GM19324 (cell line): ENCODE measurements around the gene GPRIN1.
A peak's percentile ranks its signal among the peaks of the same experiment; 100 is the strongest.

ENCODE experiments used
- ATAC-seq: cut with Tn5 transposase; IDR thresholded peaks from one replicate; pipeline ENCODE4 v1.9.1; 2021; ENCODE audit warnings: mild to moderate bottlenecking, moderate library complexity; ENCODE audit not compliant: unreplicated experiment, low FRiP score

Gene GPRIN1

DNA sequence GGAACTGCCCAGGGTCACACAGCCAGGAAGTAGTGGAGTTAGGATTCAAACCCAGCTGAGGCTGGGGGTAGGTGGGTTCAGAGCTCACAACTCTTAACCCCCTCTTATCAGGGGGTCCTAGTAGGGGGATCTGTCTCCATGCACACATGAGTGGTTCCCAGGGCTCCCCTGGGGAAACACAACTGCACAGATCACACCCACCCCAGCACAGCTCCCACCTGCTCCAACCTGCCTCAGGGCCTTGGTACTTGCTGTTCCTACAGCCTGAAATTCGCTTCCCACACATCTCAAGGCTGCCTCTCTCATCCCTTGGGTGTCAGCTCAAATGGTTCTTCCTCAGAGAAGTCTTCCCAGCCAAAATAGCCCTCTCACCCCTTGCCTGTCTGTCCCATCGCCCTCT, 15.6 kb upstream of the GPRIN1 start:
- no peak for ATAC-seq

DNA sequence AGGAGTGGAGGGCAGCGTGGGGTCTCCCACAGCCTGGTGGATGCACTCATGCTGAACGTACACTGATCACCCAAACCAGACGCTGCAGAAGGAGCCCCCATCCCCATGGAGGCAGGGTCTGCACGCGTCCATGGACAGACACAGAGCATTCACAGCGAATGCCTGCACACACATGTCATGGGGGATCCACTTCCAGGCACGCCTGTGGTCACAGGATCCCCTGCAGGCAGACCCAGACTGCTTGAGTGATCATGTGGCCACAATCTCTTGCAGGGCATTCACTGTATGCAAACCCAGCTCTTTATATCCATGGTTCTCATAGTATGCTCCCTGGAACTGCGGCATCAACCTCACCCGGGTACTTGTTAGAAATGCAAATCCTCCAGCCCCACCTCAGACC, 15.0 kb upstream of the GPRIN1 start:
- no peak for ATAC-seq

DNA sequence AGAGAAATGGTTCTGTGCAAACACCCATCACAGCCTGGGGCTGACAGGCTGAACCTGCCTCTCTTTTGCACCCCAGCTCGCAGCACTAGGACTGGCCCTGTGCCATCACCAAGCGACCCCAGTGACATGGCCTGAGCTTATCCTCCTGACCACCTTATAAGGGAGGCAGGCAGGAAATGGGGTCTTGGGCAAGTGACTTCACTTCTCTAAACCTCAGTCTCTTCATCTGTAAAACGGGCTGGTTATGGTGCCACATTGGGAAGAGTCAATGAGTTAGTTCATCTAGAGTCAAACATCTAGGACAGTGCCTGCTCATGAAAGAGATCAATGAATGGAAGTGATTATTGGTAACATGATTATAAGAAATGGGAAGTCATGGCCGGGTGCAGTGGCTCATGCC, 14.2 kb upstream of the GPRIN1 start:
- no peak for ATAC-seq

GRCh38 chr5:176621661-176622079, 11.7 kb upstream of the GPRIN1 start:
- ATAC-seq = no peak

GRCh38 chr5:176620333-176620981, 10.5 kb upstream of the GPRIN1 start:
- ATAC-seq = no peak

- no peak for ATAC-seq
Observed at GRCh38 chr5:176619569-176620332, 9.8 kb upstream of the GPRIN1 start.

- no peak for ATAC-seq
Observed at GRCh38 chr5:176619203-176619568, 9.2 kb upstream of the GPRIN1 start.

DNA sequence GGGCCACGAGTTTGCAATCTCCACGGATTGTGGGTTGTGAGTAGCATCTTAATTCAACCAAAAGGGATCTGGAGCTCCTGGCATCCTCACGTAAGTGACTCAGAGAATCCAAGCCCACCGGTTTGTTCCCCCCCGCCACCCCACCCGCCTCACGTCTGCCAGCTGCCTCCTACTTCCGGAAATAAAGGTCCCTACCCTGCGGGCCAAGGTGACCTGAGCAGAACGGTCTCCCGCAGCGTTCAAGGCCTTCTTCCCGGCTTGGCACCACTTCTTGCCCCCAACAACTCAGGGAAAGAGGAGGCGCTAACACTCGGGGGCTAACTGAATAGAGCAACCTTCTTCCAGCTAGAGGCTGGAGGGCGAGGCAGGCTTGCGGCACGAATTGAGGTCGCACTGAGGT, 8.8 kb upstream of the GPRIN1 start:
- no peak for ATAC-seq

DNA sequence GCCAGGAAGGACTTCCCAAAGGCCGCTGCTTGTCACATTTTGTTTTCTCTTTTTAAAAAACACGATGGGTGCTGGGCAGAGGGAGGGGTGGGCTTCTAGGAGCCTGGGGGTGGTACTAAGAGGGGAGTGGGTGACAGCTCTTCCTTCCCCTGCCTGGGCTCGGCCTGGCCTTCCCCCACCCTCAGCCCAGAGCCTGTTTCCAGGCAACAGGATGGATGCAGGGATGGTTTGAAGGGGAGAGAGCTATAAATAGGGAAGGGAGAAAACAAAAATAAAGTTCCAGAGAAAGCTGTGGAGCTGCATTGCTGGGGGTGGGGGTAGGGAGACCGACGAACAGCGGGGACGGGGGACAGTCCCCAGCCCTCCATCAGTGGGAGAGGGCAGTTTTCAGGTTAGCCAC, 6.6 kb upstream of the GPRIN1 start:
- ATAC-seq = no peak

DNA sequence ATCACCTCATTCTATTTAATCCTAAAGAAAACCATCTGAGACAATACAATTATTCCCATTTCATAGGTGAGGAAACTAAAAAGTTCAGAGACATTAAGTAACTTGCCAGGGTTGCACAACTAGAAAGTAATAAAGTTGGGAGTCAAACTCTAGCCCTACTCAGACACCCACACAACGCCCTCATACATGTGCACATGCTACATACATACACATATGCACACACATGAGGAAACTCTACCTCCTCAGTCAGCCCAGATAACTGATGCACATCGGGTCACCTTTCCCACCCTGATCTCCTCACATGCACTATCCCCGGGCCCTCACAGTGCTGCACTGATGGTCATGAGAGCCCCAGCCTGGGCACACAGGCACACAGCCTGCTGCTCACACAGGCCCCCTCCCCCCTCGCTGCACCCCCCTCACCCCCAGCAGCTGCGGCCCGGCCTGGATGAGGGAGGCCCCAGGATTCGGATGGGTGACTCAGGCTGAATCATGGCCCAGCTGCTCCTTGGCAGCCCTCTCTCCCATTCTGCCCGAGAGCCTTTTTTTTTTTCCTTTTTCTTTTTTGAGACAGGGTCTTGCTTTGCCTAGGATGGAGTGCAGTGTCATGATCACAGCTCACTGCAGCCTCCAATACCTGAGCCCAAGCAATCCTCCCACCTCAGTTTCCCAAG, 5.0 kb upstream of the GPRIN1 start:
- ATAC-seq = no peak

GRCh38 chr5:176612855-176613254, 2.9 kb upstream of the GPRIN1 start:
- ATAC-seq = no peak

- no peak for ATAC-seq
Observed at GRCh38 chr5:176612008-176612407, 2.1 kb upstream of the GPRIN1 start.

DNA sequence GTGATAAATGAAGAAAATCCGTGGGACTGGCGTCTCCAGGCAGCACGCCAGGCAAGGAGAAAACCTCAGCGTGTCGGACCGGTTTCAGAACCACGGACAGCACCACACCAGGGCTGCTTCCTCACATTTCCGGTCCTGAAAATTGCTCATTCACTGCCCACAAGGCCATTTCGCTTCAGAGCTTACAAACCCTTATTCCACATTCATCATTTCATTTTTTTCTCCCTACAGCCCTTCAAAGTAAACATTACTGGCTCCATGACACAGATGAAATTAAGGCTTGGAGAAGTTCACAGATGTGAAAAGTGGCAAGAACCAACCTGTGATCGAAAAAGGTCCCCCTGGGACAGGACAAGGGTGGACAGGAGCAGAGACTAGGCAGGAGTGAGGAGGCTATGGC, 1.5 kb upstream of the GPRIN1 start:
- ATAC-seq = no peak

DNA sequence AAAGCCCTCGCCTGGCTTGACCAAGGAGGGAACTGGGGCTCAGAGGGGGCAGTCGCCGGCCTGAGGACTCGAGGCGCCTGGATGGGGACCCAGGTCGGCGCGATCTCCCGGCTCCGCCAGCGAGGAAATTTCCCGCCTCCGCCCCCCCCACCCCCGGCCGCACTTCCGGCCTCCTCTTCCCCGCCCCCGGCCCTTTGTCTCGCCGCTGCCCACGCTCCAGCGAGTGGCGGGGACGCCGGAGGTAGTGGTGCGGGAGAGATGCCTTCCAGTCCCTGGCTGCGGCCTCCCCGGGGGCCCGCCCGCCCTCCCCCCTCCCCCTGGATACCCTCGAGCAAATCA, 448 bp upstream of the GPRIN1 start:
- ATAC-seq = peak; percentile 3

- ATAC-seq = peak; percentile 15
Observed at GRCh38 chr5:176608937-176609723, 826 bp downstream of the GPRIN1 start.

DNA sequence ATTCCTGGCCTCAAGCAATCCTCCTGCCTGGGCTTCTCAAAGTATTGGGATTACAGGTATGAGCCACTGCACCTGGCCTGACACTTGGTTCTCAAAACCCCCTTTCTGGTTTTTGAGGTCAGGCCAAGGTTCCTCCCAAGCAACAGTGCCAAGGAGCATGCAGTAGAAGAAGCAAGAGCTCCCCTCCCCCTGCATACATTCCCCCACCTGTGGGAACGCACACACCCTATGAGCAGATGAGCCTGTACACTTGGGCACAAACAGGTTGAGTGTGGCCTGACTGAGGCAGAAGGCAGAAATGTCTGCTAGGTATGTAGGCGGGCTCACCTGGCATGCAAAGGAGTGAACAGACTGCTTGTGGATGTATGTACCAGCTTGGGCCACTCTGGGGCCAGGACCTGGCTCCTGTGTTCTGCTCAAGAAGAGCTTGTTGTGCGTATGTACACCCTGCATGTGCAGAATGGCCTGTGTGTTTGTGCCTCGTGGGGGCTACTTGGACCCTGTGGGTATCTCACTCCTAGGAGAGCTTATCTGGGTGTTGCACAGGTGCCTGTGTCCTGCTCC, 1.7 kb downstream of the GPRIN1 start:
- ATAC-seq = no peak

DNA sequence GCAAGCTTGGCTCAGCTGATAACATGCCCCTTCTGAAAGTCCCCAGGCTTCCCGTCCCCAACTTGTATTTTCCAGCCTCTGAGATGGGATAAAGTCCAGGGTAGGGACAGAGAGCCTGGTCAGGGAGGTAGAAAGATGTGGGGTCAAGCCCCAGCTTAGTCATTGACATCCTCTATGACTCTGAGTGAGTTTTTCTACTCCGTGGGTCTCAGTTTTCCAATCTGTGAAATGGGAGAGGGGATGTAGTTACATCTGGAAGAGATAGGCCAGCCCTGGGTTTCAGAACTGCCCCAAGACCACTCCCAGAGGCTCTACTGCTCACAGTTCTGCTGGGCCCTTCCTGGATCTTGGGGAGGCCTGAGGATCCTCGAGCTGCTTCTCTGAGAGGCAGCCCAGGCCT, 3.1 kb downstream of the GPRIN1 start:
- ATAC-seq = no peak

DNA sequence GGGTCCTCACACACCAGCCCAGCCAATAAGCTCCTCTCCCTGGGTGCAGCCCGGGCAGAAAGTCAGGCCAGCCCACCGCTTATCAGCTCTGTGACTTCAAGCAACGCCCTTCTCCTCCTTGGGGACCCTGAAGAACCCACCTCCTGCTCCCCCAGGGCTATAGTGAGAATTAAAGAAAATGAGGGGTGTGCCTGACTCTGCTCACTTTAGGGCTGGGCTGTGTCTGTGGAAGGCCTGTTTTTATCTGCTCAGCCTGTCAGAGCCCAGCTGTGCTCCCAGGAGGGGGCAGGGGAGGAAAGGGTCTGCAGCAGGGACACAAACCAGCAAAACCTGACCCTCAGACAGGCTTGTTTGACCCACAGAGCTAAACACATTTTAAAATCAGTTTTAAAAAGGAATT, 3.9 kb downstream of the GPRIN1 start:
- no peak for ATAC-seq

- no peak for ATAC-seq
Observed at GRCh38 chr5:176603091-176603490, 6.9 kb downstream of the GPRIN1 start.

DNA sequence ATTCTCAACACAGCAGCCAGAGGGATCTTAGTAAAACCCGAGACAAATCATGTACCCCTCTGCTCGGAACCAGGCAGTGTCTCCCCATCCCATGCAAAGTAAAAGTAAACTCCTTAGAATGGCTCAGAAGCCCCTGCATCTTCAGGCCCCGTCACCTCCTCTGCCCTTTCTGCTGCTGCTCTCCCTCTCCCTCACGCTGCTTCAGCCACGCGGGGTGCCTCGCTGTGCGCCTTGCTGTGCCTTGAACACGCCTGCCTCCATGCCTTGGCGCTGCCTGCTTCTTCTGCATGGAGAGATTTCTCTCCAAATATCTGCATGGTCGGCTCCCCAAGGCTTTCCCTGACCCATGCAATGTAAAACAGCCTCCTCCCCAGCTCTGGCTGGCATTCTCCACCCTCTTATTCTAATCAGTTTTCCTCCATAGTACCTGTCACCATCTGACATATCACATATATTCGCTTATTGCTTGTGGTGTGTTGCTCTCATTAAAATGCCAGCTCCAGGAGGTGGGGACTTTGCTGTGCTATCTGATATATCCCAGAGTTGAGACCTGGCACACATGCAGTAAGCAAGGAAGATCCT, 8.0 kb downstream of the GPRIN1 start:
- no peak for ATAC-seq
